Fibroblast of lung (primary cell): ENCODE results near the gene FTO. TPM values are rescaled to one million over a fixed set of nuclear protein-coding genes. Genes with fewer than 3 reads are reported as not detected.

ENCODE experiments used
- DNase-seq, 2 donors: peaks; one replicate each; pipeline versions ENCODE4 v3.0.0 to v3.0.0-alpha.2; 2010; ENCODE audit warnings: low read depth in 2 of 2
- H2AFZ ChIP-seq: 2 replicates; pipeline ENCODE4 v1.5.1; 2012; ENCODE audit warnings: low read length, control low read depth, inconsistent platforms
- H3K27ac ChIP-seq: 2 replicates; pipeline ENCODE4 v1.5.1; 2011; ENCODE audit warnings: low read length, control low read depth; ENCODE audit not compliant: insufficient read depth
- H3K27me3 ChIP-seq: 2 replicates; pipeline ENCODE4 v1.5.1; 2011; ENCODE audit warnings: mild to moderate bottlenecking, low read length; ENCODE audit not compliant: control insufficient read depth, insufficient read depth
- H3K36me3 ChIP-seq: 2 replicates; pipeline ENCODE4 v1.5.1; 2011; ENCODE audit warnings: low read length; ENCODE audit not compliant: control insufficient read depth, insufficient read depth
- H3K4me1 ChIP-seq: 2 replicates; pipeline ENCODE4 v1.5.1; 2011; ENCODE audit warnings: low read length; ENCODE audit not compliant: control insufficient read depth, insufficient read depth; ENCODE audit errors: extremely low read depth
- H3K4me2 ChIP-seq: 2 replicates; pipeline ENCODE4 v1.5.1; 2011; ENCODE audit warnings: low read length, control low read depth; ENCODE audit not compliant: insufficient read depth; ENCODE audit errors: extremely low read depth
- H3K4me3 ChIP-seq, 4 experiments: fragments of 200-600 bp in 1 of 4; sonication (generic) in 1 of 4; replicated peaks in 1 of 4; 2 replicates each; pipeline ENCODE4 v1.5.1; 2011 to 2016; ENCODE audit warnings: low read length in 4 of 4, low read depth in 3 of 4, mild to moderate bottlenecking in 3 of 4, control low read depth in 2 of 4, inconsistent platforms in 1 of 4, mixed read lengths in 1 of 4; ENCODE audit not compliant: insufficient read depth in 1 of 4; ENCODE audit errors: control extremely low read depth in 1 of 4
- H3K79me2 ChIP-seq: 2 replicates; pipeline ENCODE4 v1.5.1; 2012; ENCODE audit warnings: mild to moderate bottlenecking, low read length, inconsistent platforms; ENCODE audit not compliant: control insufficient read depth, insufficient read depth
- H3K9ac ChIP-seq: 2 replicates; pipeline ENCODE4 v1.5.1; 2011; ENCODE audit warnings: mild to moderate bottlenecking, low read length, control low read depth; ENCODE audit not compliant: insufficient read depth
- H3K9me3 ChIP-seq: 2 replicates; pipeline ENCODE4 v1.5.1; 2012; ENCODE audit warnings: low read depth, low read length; ENCODE audit not compliant: control insufficient read depth, insufficient read depth
- H4K20me1 ChIP-seq: 2 replicates; pipeline ENCODE4 v1.5.1; 2011; ENCODE audit warnings: low read length; ENCODE audit not compliant: control insufficient read depth, insufficient read depth; ENCODE audit errors: extremely low read depth
- CTCF ChIP-seq, 2 donors: IDR thresholded peaks in 1 of 2; conservative IDR thresholded peaks in 1 of 2; 1 replicate in 1 of 2; 2 replicates in 1 of 2; pipeline ENCODE4 v1.5.1; 2011 to 2012; ENCODE audit warnings: low read length in 2 of 2, control low read depth in 1 of 2, inconsistent platforms in 1 of 2, low read depth in 1 of 2, mild to moderate bottlenecking in 1 of 2
- EZH2 ChIP-seq: IDR thresholded peaks from 2 replicates; pipeline ENCODE4 v1.5.1; 2012; ENCODE audit warnings: low read length, control low read depth, mild to moderate bottlenecking; ENCODE audit errors: missing control alignments
- polyA plus RNA-seq, 2 donors: library from polyadenylated mRNA; depleted of rRNA in 1 of 2; stranded (reverse) in 1 of 2; unstranded in 1 of 2; fragments of >200 nt; gene quantifications; 2 replicates each; pipeline ENCODE4 v1.2.1, GENCODE V29; 2011 to 2012; ENCODE audit warnings: missing spikeins in 1 of 2
- total RNA-seq: library from RNA; depleted of rRNA; stranded (reverse); fragments of >200 nt; gene quantifications from 2 replicates; pipeline ENCODE4 v1.2.1, GENCODE V29; 2014

The FTO gene
- total and polyA plus RNA-seq, 2 donors (not counting 1 experiment from before 2014, with no cell fraction given), result 61.1 to 97.6 TPM

- no peaks in the 10 kb centered on the region for H3K79me2 ChIP-seq
- H4K20me1 ChIP-seq, result no peaks in the 10 kb centered on the region
- DNase-seq, result no peak
- H3K4me1 ChIP-seq, result no peaks in the 10 kb centered on the region
- H3K4me2 ChIP-seq, result no peak overlapping the region
- no peak overlapping the region for H3K27ac ChIP-seq
- TF ChIP-seq CTCF (conservative IDR thresholded peaks at IDR 0.05 in 1 of 2, IDR thresholded peaks at IDR 0.05 in 1 of 2; ENCODE audit: low read depth in 1 of 2, low read length in 2 of 2) (no peak), EZH2 (no peak)
- peaks cover 1% of the 10 kb centered on the region for H3K36me3 ChIP-seq
- no peaks in the 10 kb centered on the region for H3K9me3 ChIP-seq
- H3K4me3 ChIP-seq, result no peak overlapping the region
- H2AFZ ChIP-seq, result no peak overlapping the region
- H3K27me3 ChIP-seq, result no peaks in the 10 kb centered on the region
- no peak overlapping the region for H3K9ac ChIP-seq
Observed at GRCh38 chr16:53849994-53850393, 146.0 kb downstream of the FTO start.

- Histone ChIP-seq H3K4me1 (no peaks in the 10 kb centered on the region), H3K4me2 (no peak overlapping the region), H4K20me1 (no peaks in the 10 kb centered on the region), H3K4me3 (no peak overlapping the region), H3K36me3 (no peaks in the 10 kb centered on the region), H3K9ac (no peak overlapping the region), H3K27me3 (no peaks in the 10 kb centered on the region), H2AFZ (no peak overlapping the region), H3K79me2 (no peaks in the 10 kb centered on the region), H3K9me3 (no peaks in the 10 kb centered on the region), H3K27ac (no peak overlapping the region)
- no peak for DNase-seq
- TF ChIP-seq EZH2 (no peak), CTCF (conservative IDR thresholded peaks at IDR 0.05 in 1 of 2, IDR thresholded peaks at IDR 0.05 in 1 of 2; ENCODE audit: low read depth in 1 of 2, low read length in 2 of 2) (no peak)
Observed at GRCh38 chr16:53852678-53853077, 148.7 kb downstream of the FTO start.

GRCh38 chr16:53855056-53855455, 151.1 kb downstream of the FTO start:
- no peak for TF ChIP-seq CTCF (conservative IDR thresholded peaks at IDR 0.05 in 1 of 2, IDR thresholded peaks at IDR 0.05 in 1 of 2; ENCODE audit: low read depth in 1 of 2, low read length in 2 of 2)
- no peak for TF ChIP-seq EZH2
- Histone ChIP-seq H3K4me2 (no peak overlapping the region), H3K36me3 (no peaks in the 10 kb centered on the region)

More at GRCh38 chr16:53855056-53855455, 151.1 kb downstream of the FTO start:
- Histone ChIP-seq H2AFZ (no peak overlapping the region), H3K4me3 (no peak overlapping the region), H3K9ac (no peak overlapping the region), H3K27me3 (no peaks in the 10 kb centered on the region), H4K20me1 (no peaks in the 10 kb centered on the region), H3K79me2 (no peaks in the 10 kb centered on the region), H3K27ac (no peak overlapping the region), H3K9me3 (no peaks in the 10 kb centered on the region), H3K4me1 (no peaks in the 10 kb centered on the region)
- DNase-seq, result no peak
